IPS DF 6.9 (cell line): ENCODE results near the gene SMARCB1.
"Not testable (repeated sequence)": the region's sequence is repeated elsewhere in the genome, so short reads cannot be mapped to it uniquely, and the experiment has no call there.

Experiments used
- DNase-seq: peaks from one replicate; pipeline ENCODE4 v3.0.0-alpha.2; 2013; ENCODE audit warnings: low read depth, low spot score
- H3K27ac ChIP-seq: one replicate; pipeline ENCODE4 v1.5.1; 2013; ENCODE audit warnings: low read length, control low read depth
- H3K27me3 ChIP-seq: 2 replicates; pipeline ENCODE4 v1.6.1; 2013; ENCODE audit warnings: mild to moderate bottlenecking, low read length; ENCODE audit not compliant: control insufficient read depth, insufficient read depth
- H3K36me3 ChIP-seq: 2 replicates; pipeline ENCODE4 v1.6.1; 2013; ENCODE audit warnings: low read length; ENCODE audit not compliant: control insufficient read depth, insufficient read depth
- H3K4me1 ChIP-seq: 2 replicates; pipeline ENCODE4 v1.6.1; 2013; ENCODE audit warnings: low read length; ENCODE audit not compliant: control insufficient read depth, insufficient read depth
- H3K4me3 ChIP-seq: 2 replicates; pipeline ENCODE4 v1.5.1; 2013; ENCODE audit warnings: mild to moderate bottlenecking, low read length
- H3K9me3 ChIP-seq: 2 replicates; pipeline ENCODE4 v1.6.1; 2013; ENCODE audit warnings: low read length, inconsistent platforms; ENCODE audit not compliant: control insufficient read depth, insufficient read depth
- WGBS: extraction: QIAGEN DNeasy Blood & Tissue Kit; methylation state at CpG from one replicate; pipeline ENCODE4 v1.1.7; 2013; ENCODE audit warnings: mixed read lengths, missing lambda C conversion rate; ENCODE audit not compliant: insufficient read length, insufficient coverage; 5-methylcytosine and 5-hydroxymethylcytosine counted together

SMARCB1 gene

GRCh38 chr22:23864499-23865154 is 77.9 kb downstream of the SMARCB1 start:
- not testable (repeated sequence) for H3K27me3 ChIP-seq, H3K4me1 ChIP-seq, DNase-seq, H3K9me3 ChIP-seq, H3K36me3 ChIP-seq, H3K4me3 ChIP-seq, H3K27ac ChIP-seq
- no CpG with 5 or more reads among the region's 11 CpGs for WGBS

DNA sequence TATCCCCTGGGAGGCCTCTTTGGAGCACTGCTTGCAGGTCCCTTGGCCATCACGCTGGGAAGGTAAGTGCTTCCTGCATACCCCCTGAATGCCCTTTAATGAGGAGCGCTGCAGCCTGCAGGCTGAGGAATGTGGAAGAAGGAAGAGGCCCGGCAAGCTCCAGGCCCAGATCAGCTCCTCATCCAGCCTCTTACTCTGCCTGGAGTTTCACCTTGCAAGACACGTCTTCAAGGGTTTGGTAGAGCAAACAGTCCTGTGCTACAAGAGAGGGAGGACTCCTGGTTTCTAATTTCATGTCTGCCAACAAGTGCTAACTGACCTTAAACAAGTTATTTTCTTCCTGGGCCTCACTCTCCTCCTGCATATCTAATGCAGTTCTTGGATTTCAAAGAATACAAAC is 81.8 kb downstream of the SMARCB1 start:
- Histone ChIP-seq H3K4me1 (no peaks in the 10 kb centered on the region), H3K27me3 (no peaks in the 10 kb centered on the region), H3K4me3 (no peak overlapping the region), H3K27ac (no peak overlapping the region), H3K9me3 (no peaks in the 10 kb centered on the region), H3K36me3 (no peaks in the 10 kb centered on the region; the same call in 1 of the 2 replicates)
- no peak for DNase-seq
- no CpG with 5 or more reads among the region's 4 CpGs for WGBS

DNA sequence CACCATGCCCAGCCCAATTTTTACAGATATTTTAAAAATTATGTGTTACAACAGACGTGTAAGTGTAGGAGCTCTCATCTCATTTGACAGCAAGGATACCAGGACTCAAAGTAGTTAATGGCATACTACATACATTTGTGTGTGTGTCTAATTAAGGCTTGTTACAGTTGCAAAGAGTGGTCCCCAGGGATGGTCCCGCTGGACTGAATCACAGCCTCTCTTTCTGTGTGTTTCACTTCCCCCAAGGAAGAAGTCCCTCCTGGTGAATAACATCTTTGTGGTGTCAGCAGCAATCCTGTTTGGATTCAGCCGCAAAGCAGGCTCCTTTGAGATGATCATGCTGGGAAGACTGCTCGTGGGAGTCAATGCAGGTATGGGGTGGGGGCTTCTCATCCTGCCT is 88.1 kb downstream of the SMARCB1 start:
- no peak for DNase-seq
- no CpG with 5 or more reads among the region's 4 CpGs for WGBS
- no peaks in the 10 kb centered on the region for H3K4me1 ChIP-seq
- no peak overlapping the region for H3K4me3 ChIP-seq
- H3K9me3 ChIP-seq: no peaks in the 10 kb centered on the region
- H3K27ac ChIP-seq: no peak overlapping the region
- no peaks in the 10 kb centered on the region for H3K36me3 ChIP-seq
- H3K27me3 ChIP-seq: no peaks in the 10 kb centered on the region

GRCh38 chr22:23875801-23876200 is 89.0 kb downstream of the SMARCB1 start:
- Histone ChIP-seq H3K27ac (no peak overlapping the region), H3K27me3 (no peaks in the 10 kb centered on the region), H3K4me3 (no peak overlapping the region), H3K9me3 (no peaks in the 10 kb centered on the region), H3K4me1 (no peaks in the 10 kb centered on the region), H3K36me3 (no peaks in the 10 kb centered on the region)
- DNase-seq: no peak
- WGBS: no CpG with 5 or more reads among the region's 2 CpGs

DNA sequence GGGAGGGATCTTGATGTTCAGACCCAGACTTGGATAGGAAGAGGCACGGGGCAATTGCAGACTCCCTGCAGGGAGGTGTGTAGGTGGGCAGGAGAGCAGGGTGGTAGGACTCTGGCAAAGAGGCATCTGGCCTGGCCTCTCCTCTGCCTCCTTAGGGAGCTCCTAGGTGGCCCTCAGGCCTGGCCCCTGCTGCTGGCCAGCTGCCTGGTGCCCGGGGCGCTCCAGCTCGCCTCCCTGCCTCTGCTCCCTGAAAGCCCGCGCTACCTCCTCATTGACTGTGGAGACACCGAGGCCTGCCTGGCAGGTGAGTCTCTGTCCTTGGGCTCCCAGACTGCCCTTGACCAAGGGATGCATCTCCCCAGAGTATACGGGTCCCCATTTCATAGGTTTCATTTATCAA is 90.8 kb downstream of the SMARCB1 start:
- Histone ChIP-seq H3K27me3 (no peaks in the 10 kb centered on the region), H3K4me1 (no peaks in the 10 kb centered on the region), H3K27ac (no peak overlapping the region), H3K9me3 (no peaks in the 10 kb centered on the region), H3K36me3 (no peaks in the 10 kb centered on the region), H3K4me3 (no peak overlapping the region)
- DNase-seq: no peak
- WGBS: no CpG with 5 or more reads among the region's 8 CpGs

GRCh38 chr22:23878219-23878618 is 91.5 kb downstream of the SMARCB1 start:
- no peak overlapping the region for H3K27ac ChIP-seq
- H3K9me3 ChIP-seq: no peaks in the 10 kb centered on the region
- no peak overlapping the region for H3K4me3 ChIP-seq
- no peaks in the 10 kb centered on the region for H3K36me3 ChIP-seq
- no peaks in the 10 kb centered on the region for H3K4me1 ChIP-seq
- DNase-seq: no peak
- WGBS: no CpG with 5 or more reads among the region's 7 CpGs
- H3K27me3 ChIP-seq: no peaks in the 10 kb centered on the region

DNA sequence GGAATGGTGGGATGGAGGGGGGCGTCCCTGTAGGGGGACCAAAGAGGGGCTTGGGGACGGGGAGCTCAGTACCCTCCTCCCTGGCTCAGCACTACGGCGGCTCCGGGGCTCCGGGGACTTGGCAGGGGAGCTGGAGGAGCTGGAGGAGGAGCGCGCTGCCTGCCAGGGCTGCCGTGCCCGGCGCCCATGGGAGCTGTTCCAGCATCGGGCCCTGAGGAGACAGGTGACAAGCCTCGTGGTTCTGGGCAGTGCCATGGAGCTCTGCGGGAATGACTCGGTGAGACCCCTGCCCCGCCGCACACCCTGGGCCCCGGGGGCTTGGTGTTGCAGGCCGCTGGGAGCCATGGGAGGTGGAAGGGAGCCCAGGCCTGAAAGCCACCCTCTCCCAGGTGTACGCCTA is 95.6 kb downstream of the SMARCB1 start:
- no peak for DNase-seq
- Histone ChIP-seq H3K9me3 (no peaks in the 10 kb centered on the region), H3K4me3 (no peak overlapping the region), H3K36me3 (no peaks in the 10 kb centered on the region), H3K27ac (no peak overlapping the region), H3K27me3 (no peaks in the 10 kb centered on the region), H3K4me1 (no peaks in the 10 kb centered on the region)
- WGBS: no CpG with 5 or more reads among the region's 20 CpGs

- H3K9me3 ChIP-seq: no peaks in the 10 kb centered on the region
- H3K4me1 ChIP-seq: no peaks in the 10 kb centered on the region
- H3K4me3 ChIP-seq: no peak overlapping the region
- no CpG with 5 or more reads among the region's 9 CpGs for WGBS
- no peaks in the 10 kb centered on the region for H3K27me3 ChIP-seq
- no peak for DNase-seq
- H3K36me3 ChIP-seq: no peaks in the 10 kb centered on the region
- no peak overlapping the region for H3K27ac ChIP-seq
These were observed 96.9 kb downstream of the SMARCB1 start for GRCh38 chr22:23883658-23884057.

GRCh38 chr22:23884140-23884539 is 97.4 kb downstream of the SMARCB1 start:
- H3K9me3 ChIP-seq: no peaks in the 10 kb centered on the region
- no CpG with 5 or more reads among the region's 9 CpGs for WGBS
- no peaks in the 10 kb centered on the region; the same call in 1 of the 2 replicates for H3K4me1 ChIP-seq
- no peak overlapping the region for H3K4me3 ChIP-seq
- DNase-seq: no peak
- no peaks in the 10 kb centered on the region for H3K36me3 ChIP-seq
- no peak overlapping the region for H3K27ac ChIP-seq
- no peaks in the 10 kb centered on the region for H3K27me3 ChIP-seq
